DOHH2 (cell line): ENCODE results near the gene ADM5.

Experiments
- EZH2phosphoT487 ChIP-seq: fragments of 200-600 bp; sonication (generic); IDR thresholded peaks from 2 replicates; pipeline ENCODE4 v1.6.1; 2017; ENCODE audit warnings: borderline replicate concordance, mild to moderate bottlenecking, antibody characterized with exemption, low read length, moderate library complexity, mixed read lengths
- TF ChIP-seq, protein P1 (sequence below): fragments of 200-600 bp; sonication (generic); IDR thresholded peaks from one replicate; pipeline ENCODE4 v1.5.1; 2014; ENCODE audit warnings: antibody characterized with exemption, mild to moderate bottlenecking, low read depth, low read length; ENCODE audit not compliant: poor library complexity, severe bottlenecking

- TF ChIP-seq, protein P1, sequence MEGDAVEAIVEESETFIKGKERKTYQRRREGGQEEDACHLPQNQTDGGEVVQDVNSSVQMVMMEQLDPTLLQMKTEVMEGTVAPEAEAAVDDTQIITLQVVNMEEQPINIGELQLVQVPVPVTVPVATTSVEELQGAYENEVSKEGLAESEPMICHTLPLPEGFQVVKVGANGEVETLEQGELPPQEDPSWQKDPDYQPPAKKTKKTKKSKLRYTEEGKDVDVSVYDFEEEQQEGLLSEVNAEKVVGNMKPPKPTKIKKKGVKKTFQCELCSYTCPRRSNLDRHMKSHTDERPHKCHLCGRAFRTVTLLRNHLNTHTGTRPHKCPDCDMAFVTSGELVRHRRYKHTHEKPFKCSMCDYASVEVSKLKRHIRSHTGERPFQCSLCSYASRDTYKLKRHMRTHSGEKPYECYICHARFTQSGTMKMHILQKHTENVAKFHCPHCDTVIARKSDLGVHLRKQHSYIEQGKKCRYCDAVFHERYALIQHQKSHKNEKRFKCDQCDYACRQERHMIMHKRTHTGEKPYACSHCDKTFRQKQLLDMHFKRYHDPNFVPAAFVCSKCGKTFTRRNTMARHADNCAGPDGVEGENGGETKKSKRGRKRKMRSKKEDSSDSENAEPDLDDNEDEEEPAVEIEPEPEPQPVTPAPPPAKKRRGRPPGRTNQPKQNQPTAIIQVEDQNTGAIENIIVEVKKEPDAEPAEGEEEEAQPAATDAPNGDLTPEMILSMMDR: no peak
- no peak for TF ChIP-seq EZH2phosphoT487
Observed at GRCh38 chr19:49679771-49680413, 9.5 kb upstream of the ADM5 start.
